GM12873 (cell line): ENCODE data around the gene CMSS1.

Source experiments
- CTCF ChIP-seq: IDR thresholded peaks from 2 replicates; pipeline ENCODE4 v1.5.1; 2012; ENCODE audit warnings: low read depth, mild to moderate bottlenecking, moderate library complexity, low read length, control low read depth; ENCODE audit not compliant: insufficient read depth; ENCODE audit errors: missing control alignments

CMSS1 gene

GRCh38 chr3:100120012-100120411 is 302.4 kb downstream of the CMSS1 start:
- TF ChIP-seq CTCF = no peak

GRCh38 chr3:100120693-100121092 is 303.0 kb downstream of the CMSS1 start:
- no peak for TF ChIP-seq CTCF

GRCh38 chr3:100122321-100122720 is 304.7 kb downstream of the CMSS1 start:
- TF ChIP-seq CTCF = no peak

- TF ChIP-seq CTCF = no peak
These were observed 305.4 kb downstream of the CMSS1 start for GRCh38 chr3:100123112-100123511.

GRCh38 chr3:100124201-100124761 is 306.6 kb downstream of the CMSS1 start:
- no peak for TF ChIP-seq CTCF

GRCh38 chr3:100125161-100125938 is 307.7 kb downstream of the CMSS1 start:
- TF ChIP-seq CTCF = no peak

- TF ChIP-seq CTCF = no peak
These were observed 310.1 kb downstream of the CMSS1 start for GRCh38 chr3:100127792-100128191.
